ENCODE data around the gene CLPX. TPM values are rescaled to one million over a fixed set of nuclear protein-coding genes. Genes with fewer than 3 reads are reported as not detected.

Gene CLPX
- total RNA-seq (ENCODE audit: low replicate concordance), result 26.7 and 33.0 TPM in 2 replicates

GRCh38 chr15:65184868-65185717 is at the start of gene CLPX:
Gene CLPX, minus strand, starts transcription at chr15:65185342. Its CDS starts 189 bp downstream, at chr15:65185153.

GRCh38 chr15:65210770-65211481 is 25.8 kb upstream of the CLPX start, which contains the start of gene CILP:
Gene CILP, minus strand, starts transcription at chr15:65211473. Its CDS starts 1,718 bp downstream, at chr15:65209755.

GRCh38 chr15:65133548-65134200 is 51.5 kb downstream of the CLPX start, which contains the start of gene PDCD7:
Gene PDCD7, minus strand, starts transcription at chr15:65133808. Its CDS starts 27 bp downstream, at chr15:65133781.

GRCh38 chr15:65115086-65115485 is 70.1 kb downstream of the CLPX start, which contains the start of gene UBAP1L:
Gene UBAP1L, minus strand, starts transcription at chr15:65115200. Its CDS starts 8,985 bp downstream, at chr15:65106215.

Other genes with a start within 250 kb of the CLPX start
- gene SPG21, start 195.4 kb downstream of the CLPX start, total RNA-seq (ENCODE audit: low replicate concordance), result 41.0 and 62.0 TPM in 2 replicates
- 7.0 and 10.7 TPM in 2 replicates for gene MTFMT, start 155.7 kb downstream of the CLPX start, total RNA-seq (ENCODE audit: low replicate concordance)
- not detected in 2 replicates for gene SLC51B, start 140.0 kb downstream of the CLPX start, total RNA-seq (ENCODE audit: low replicate concordance)
- 0.30 and 4.1 TPM in 2 replicates for gene RASL12, start 117.4 kb downstream of the CLPX start, total RNA-seq (ENCODE audit: low replicate concordance)
- under 0.01 TPM in 1 of 2 replicates, not detected in the other for gene KBTBD13, start 108.6 kb downstream of the CLPX start, total RNA-seq (ENCODE audit: low replicate concordance)
- gene UBAP1L, start 70.1 kb downstream of the CLPX start, total RNA-seq (ENCODE audit: low replicate concordance), result 0.53 and 0.94 TPM in 2 replicates
- 9.5 and 10.5 TPM in 2 replicates for gene PDCD7, start 51.5 kb downstream of the CLPX start, total RNA-seq (ENCODE audit: low replicate concordance)
- gene CILP, start 26.1 kb upstream of the CLPX start, total RNA-seq (ENCODE audit: low replicate concordance), result under 0.01 and 6.0 TPM in 2 replicates
- 1.5 and 1.7 TPM in 2 replicates for gene PARP16, start 101.5 kb upstream of the CLPX start, total RNA-seq (ENCODE audit: low replicate concordance)
- gene RNU5A-1, start 110.7 kb upstream of the CLPX start, total RNA-seq (ENCODE audit: low replicate concordance), result not detected in 2 replicates
- not detected in 2 replicates for gene RNU5B-1, start 119.3 kb upstream of the CLPX start, total RNA-seq (ENCODE audit: low replicate concordance)
- not detected in 2 replicates for gene IGDCC3, start 192.7 kb upstream of the CLPX start, total RNA-seq (ENCODE audit: low replicate concordance)
- 0.68 and 4.8 TPM in 2 replicates for gene IGDCC4, start 237.6 kb upstream of the CLPX start, total RNA-seq (ENCODE audit: low replicate concordance)

Measured in smooth muscle cell of the coronary artery (primary cell).